GM12878 (cell line): Measurements from ENCODE around the gene RPAP3.

ENCODE experiments used
- EZH2 ChIP-seq: IDR thresholded peaks from 2 replicates; pipeline ENCODE4 v1.6.1; 2012; ENCODE audit warnings: low read depth, mild to moderate bottlenecking, control low read depth, inconsistent platforms, low read length, borderline replicate concordance; ENCODE audit not compliant: control insufficient read depth
- SP1 ChIP-seq: IDR thresholded peaks from one replicate; pipeline ENCODE4 v1.6.1; 2011; ENCODE audit warnings: low read depth, low read length
- TF ChIP-seq, protein P1 (sequence below): IDR thresholded peaks from 2 replicates; pipeline ENCODE4 v1.6.1; 2011; ENCODE audit warnings: mild to moderate bottlenecking, low read depth, low read length, moderate library complexity; ENCODE audit not compliant: insufficient replicate concordance

DNA sequence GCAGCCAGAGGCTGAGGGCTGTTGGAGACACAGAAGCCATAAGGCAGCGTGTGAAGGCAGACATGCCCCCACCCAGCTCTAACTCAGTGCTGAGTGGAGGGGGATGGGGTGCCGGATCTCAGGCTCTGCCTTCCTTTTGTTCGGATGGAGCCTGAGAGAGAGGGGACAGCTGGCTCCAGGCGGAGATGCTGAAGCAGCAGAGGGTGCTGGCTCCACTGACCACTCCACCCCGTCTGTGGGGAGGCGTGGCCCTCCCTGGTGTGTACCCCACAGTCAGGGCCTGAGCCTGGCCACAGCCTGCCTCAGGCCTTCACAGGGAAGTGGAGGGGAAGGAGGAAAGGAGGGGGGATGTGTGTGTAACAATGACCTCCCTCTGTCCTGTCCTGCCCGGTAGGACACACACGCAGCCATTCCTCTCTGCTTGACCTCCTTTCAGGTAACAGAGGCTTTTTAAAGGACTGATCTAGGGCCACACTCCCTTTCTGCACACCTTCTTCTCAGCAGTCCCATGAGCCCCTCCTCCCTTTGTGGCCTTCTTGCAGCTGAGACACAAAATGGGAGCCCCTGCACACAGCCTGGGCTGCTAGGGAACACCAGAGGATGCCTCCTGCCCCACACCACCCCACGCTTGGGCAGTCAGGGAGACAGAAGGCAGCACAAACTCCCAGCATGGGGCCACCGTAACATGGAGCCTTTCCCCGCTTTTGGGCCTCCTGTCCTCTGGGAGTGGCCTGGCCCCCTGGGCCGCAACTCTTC, 29.1 kb upstream of the RPAP3 start:
- TF ChIP-seq SP1, result no peak
- TF ChIP-seq EZH2, result no peak
- TF ChIP-seq, protein P1, sequence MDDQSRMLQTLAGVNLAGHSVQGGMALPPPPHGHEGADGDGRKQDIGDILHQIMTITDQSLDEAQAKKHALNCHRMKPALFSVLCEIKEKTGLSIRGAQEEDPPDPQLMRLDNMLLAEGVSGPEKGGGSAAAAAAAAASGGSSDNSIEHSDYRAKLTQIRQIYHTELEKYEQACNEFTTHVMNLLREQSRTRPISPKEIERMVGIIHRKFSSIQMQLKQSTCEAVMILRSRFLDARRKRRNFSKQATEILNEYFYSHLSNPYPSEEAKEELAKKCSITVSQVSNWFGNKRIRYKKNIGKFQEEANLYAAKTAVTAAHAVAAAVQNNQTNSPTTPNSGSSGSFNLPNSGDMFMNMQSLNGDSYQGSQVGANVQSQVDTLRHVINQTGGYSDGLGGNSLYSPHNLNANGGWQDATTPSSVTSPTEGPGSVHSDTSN, result no peak
